ENCODE results near the gene COA8.

- TF ChIP-seq CTCF (IDR thresholded peaks at IDR 0.05): no peak
- TF ChIP-seq EP300 (IDR thresholded peaks at IDR 0.05; ENCODE audit: low read depth): no peak
- TF ChIP-seq POLR2A (IDR thresholded peaks at IDR 0.05): no peak
- no peak for TF ChIP-seq POLR2AphosphoS5 (IDR thresholded peaks at IDR 0.05)
Observed at GRCh38 chr14:103574104-103574503, 11.3 kb downstream of the COA8 start.

Data from transverse colon (tissue), 4 donors.